CD4-positive, alpha-beta T cell treated with Interleukin-4 for 1 hour (primary cell): ENCODE data around the gene KNTC1.
A peak's percentile ranks its signal among the peaks of the same experiment; 100 is the strongest.
"Not testable (repeated sequence)": the region's sequence is repeated elsewhere in the genome, so short reads cannot be mapped to it uniquely, and the experiment has no call there.

Experiments used
- DNase-seq, 2 donors: peaks; one replicate each; pipeline ENCODE4 v3.0.0-alpha.2; 2020 to 2022

KNTC1 gene

DNA sequence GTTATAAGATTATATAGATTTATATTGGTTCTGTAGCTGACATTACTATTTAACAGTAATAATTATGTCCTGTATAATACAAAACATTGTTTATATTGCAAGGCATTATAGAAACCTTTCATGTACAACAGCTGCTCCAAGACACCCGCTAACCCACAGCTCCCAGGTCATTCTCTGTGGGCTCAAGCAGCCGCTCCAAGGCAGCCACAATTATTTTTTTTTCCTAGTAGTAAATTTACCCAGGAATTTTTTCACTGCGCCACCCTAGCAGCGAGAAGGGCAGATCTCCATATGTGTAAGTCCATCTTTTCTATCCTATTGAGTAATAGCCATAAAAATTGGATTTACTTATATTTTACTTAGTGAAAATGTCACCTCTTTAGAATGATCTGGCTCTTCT, 36.3 kb downstream of the KNTC1 start:
- no peak for DNase-seq

DNA sequence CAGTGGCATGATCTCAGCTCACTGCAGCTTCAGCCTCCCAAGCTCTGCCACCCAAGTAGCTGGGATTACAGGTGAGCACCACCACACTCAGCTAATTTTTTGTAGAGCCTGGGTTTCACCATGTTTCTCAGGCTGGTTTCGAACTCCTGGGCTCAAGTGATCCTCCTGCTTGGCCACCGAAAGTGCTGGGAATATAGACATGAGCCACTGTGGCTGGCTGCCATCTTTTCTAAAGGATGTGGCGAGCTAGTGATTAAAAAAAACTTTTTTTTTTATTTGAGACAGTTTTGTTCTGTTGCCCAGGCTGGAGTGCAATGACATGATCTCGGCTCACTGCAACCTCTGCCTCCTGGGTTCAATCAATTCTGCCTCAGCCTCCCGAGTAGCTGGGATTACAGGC, 39.8 kb downstream of the KNTC1 start:
- not testable (repeated sequence) for DNase-seq

GRCh38 chr12:122569288-122569687, 42.2 kb downstream of the KNTC1 start:
- DNase-seq: no peak

GRCh38 chr12:122570006-122570405, 43.0 kb downstream of the KNTC1 start:
- not testable (repeated sequence) for DNase-seq

DNA sequence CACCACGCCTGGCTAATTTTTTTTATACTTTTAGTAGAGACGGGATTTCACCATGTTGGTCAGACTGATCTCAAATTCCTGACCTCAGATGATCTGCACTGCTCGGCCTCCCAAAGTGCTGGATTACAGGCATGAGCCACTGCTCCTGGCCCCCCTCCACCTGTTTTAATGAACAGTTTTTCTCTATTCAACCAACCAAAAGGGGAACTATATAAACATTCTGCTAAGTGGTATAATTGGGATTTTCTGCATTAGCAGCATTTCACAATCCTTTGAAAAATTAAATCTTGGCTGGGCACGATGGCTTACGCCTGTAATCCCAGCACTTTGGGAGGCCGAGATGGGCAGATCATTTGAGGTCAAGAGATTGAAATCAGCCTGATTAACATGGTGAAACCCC, 44.8 kb downstream of the KNTC1 start:
- no peak for DNase-seq

GRCh38 chr12:122583294-122583693, 56.2 kb downstream of the KNTC1 start:
- DNase-seq: not testable (repeated sequence)

GRCh38 chr12:122584177-122584863, 57.3 kb downstream of the KNTC1 start:
- DNase-seq: no peak

DNA sequence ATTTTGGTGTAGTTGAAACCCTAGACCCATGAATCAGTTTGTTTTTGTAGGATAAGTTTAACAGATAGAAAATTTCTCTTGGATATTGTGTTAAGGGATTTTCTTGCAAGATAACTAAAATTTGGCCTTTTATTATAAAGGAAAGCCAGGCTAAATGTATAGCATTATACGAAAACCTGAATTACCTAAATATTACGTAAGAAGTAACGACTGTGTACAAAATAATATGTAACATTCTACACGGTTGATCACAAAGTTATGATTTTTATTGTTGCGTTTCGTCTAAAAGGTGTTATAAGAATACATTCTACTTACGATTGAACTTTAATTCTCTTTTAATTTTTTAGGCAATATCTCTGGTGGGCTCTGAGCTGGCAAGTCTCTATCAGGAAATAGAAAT, 63.9 kb downstream of the KNTC1 start:
- DNase-seq: no peak

DNA sequence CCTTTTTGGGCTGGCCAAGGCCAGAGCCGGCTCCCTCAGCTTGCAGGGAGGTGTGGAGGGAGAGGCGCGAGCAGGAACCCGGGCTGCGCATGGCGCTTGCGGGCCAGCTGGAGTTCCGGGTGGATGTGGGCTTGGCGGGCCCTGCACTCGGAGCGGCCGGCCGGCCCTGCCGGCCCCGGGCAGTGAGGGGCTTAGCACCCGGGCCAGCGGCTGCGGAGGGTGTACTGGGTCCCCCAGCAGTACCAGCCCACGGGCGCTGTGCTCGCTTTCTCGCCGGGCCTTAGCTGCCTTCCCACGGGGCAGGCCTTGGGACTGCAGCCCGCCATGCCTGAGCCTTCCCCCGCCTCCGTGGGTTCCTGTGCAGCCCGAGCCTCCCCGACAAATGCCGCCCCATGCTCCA, 64.9 kb downstream of the KNTC1 start:
- DNase-seq: not testable (repeated sequence)

DNA sequence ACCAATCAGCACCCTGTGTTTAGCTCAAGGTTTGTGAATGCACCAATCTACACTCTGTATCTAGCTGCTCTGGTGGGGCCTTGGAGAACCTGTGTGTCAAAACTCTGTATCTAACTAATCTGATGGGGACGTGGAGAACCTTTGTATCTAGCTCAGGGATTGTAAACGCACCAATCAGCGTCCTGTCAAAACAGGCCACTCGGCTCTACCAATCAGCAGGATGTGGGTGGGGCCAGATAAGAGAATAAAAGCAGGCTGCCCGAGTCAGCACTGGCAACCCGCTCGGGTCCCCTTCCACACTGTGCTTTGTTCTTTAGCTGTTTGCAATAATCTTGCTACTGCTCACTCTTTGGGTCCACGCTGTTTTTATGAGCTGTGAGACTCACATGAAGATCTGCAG, 65.5 kb downstream of the KNTC1 start:
- DNase-seq: not testable (repeated sequence)

DNA sequence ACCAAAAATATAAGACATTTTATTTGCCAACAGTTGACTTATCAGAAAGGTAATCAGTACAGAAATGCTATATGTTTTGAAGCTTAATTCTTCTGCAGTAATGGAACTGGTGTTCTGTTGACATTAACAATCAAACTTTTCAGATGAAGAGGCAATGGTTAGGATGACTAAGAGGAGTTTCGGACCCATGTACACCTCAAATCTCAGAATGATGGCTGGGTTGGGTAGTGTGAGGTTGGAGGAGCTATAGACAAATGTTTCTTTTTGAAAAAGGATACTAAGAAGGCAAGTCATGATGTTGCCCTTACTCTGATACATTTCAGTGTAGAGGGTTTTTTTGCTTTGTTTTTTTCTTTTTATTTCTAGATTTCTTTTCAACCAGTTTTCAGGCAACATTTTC, 66.9 kb downstream of the KNTC1 start:
- DNase-seq: no peak

DNA sequence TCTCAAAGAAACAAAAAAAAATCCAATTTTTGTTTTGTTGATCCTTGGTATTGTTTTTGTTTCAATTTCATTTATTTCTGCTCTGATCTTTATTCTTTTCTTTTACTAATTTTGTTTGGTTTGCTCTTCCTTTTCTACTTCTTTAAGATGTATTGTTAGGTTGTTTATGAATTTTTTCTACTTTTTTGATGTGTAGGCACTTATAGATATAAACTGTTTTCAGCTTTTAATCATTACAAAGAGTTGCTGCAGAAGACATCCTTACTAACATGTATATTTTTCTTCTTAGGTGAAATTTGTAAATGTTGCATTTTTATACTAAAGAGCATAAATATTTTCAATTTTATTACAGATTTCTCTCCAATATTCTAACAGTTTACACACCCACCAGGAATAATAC, 69.8 kb downstream of the KNTC1 start:
- no peak for DNase-seq

DNA sequence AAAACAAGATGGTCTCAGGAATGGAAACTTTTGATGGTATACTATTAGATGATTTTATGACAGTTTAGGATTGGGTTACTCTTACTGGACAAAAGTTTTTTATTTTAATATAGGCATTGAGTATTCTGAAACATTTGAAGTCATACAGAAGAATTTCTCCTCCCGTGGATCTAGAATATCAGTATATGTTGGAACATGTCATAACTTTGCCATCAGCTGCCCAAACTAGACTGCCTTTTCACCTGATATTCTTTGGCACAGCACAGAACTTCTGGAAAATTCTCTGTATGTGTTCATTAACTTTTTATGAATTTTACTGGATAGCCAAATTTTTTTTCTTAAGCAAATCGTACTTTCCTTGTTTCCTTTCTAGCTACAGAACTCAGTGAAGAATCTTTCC, 75.4 kb downstream of the KNTC1 start:
- no peak for DNase-seq

DNA sequence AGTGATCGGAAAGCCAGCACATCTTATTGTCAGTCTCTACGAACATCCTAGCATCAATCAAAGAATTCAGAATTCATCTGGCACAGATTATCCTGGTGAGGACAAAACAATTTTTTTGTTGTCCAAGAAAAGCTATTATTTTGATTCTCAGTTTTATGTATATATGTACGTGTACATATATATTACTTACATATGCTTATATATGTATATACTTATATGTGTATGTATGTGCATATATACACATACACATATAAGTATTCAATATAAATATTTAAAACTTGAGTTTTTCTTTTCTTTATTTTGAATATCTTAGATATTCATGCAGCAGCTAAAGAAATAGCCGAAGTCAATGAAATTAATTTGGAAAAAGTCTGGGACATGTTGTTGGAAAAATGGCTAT, 77.9 kb downstream of the KNTC1 start:
- no peak for DNase-seq

DNA sequence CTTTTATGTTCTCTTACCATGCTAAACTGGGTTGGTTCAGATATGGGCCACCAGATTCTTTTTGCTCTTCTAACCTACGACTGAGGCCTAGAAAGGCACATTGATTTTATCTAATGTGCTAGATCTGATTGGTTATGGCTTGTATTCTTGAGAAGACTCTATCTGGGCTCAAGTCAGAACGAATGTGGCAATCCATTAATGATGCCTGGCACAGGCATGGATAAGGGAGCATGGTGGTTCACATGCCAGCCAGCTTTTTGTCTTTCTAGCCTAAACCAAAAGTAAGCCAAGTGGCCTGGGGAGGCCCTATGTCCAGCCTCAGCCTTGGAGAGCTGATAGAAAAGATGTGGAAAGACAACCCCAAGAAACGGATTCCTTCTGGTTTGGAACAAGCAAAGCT, 82.7 kb downstream of the KNTC1 start:
- DNase-seq: no peak

DNA sequence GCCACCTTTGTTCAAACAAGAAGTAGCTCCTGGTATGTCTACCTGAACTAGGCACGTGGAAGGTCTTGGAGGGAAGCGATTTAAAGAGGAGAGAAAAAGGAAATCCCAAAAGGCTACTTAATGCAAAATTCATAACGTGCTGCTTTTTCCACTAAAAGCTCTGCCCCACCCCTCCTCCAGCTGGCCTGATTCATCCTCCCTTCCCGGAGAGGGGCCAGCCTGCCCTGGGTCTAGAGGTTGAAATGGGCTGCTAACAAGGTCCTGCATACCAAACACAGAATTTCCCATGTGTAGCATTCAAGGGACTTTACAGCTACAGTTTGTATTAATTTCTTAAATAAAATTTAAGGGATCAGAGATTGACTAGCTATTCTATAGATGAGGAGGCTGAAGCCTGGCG, 83.2 kb downstream of the KNTC1 start:
- DNase-seq: no peak

DNA sequence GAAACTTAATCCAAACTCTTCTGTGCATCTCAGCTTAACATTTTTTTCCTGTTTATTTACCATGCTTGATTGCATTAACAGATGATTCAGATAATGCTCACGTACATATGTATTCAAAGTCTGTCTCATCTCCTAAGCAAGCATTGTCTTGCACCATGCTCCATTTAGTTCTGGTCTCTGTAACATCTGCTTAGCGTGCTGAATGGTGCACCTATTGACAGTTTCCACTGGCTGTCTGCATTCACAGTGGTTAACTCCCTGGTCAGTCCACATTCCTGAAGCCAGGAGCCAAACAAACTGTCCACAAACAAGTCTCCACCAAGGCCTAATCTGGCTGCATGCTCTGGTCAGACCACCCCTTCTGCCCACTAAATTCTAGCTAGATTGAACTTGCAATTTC, 83.9 kb downstream of the KNTC1 start:
- DNase-seq: no peak

- DNase-seq: no peak
These were observed 87.8 kb downstream of the KNTC1 start for GRCh38 chr12:122614839-122615238.

GRCh38 chr12:122615780-122616179, 88.7 kb downstream of the KNTC1 start:
- DNase-seq: no peak

DNA sequence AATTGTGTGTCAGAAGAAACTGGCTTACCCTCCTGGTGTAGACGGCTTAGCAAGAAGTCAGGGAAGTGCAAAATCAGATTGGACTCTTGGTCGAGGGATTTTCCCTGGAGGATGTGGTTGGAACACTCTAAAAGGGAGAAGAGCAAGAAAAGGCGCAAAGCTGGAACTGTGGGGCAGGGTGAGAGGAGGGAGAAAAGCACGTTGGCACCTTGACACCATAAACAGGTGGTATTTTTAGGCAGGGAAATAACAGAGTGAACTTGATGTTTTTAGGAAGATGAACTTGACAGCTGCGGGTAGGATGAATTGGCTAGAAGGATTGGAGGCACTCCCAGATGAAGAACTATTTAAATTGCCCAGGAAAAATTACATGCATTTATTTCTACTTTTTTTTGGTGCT, 108.4 kb downstream of the KNTC1 start:
- DNase-seq: no peak

DNA sequence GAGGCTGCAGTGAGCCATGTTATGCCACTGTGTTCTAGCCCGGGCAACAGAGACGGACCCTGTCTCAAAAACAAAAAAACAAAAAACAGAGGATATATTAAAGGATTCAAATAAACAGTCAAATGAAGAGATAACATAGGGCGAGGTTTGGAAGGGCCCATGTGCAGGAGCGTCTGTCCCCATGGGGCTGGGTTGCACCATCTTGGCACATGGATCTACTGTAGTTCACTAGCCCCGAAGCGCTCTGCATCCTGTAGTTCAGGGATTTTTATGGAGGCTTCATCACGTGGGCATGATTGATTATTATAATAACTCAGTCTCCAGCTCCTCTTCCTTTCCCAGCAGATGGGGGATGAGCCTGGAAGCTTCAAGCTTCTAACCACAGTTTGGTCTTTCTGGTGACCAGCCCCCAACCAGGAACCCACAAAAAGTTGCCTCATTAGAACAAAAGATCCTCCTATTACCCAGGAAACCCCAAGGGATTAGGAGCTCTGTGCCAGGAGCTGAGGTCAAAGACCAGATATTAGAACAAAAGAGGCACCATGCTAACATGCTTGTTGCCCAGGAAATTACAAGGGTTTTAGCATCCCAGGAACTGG, 116.3 kb downstream of the KNTC1 start:
- DNase-seq: no peak

- DNase-seq: peak; percentile 46 to 77
These were observed 119.6 kb downstream of the KNTC1 start for GRCh38 chr12:122646517-122647217.

- DNase-seq: no peak
These were observed 124.6 kb downstream of the KNTC1 start for GRCh38 chr12:122651520-122652224.

GRCh38 chr12:122653291-122653690, 126.2 kb downstream of the KNTC1 start:
- DNase-seq: not testable (repeated sequence)
